Left cardiac atrium (tissue), 4 donors: ENCODE measurements around the gene ARV1. TPM values are rescaled to one million over a fixed set of nuclear protein-coding genes. Genes with fewer than 3 reads are reported as not detected.

ENCODE experiments used
- ATAC-seq, 2 donors: fragments of 200-7000 bp; cut with Tn5 transposase; one replicate each; pipeline ENCODE4 v1.9.1; 2020; ENCODE audit warnings: mild to moderate bottlenecking in 2 of 2, moderate library complexity in 2 of 2
- DNase-seq: peaks from one replicate; pipeline ENCODE4 v3.0.0-alpha.2; 2020
- intact Hi-C, 2 donors: fragments of 100-400 bp; cut with DNase I; formaldehyde crosslinking; loops; one replicate each; pipeline versions ENCODE4 v1.14.1 to v1.15.1; 2022 to 2023
- long read RNA-seq: library from polyadenylated mRNA; unstranded; transcript quantifications from one replicate; pipeline ENCODE4 v2.0.0, GENCODE V29; 2021
- total RNA-seq, 2 donors: library from RNA; stranded (reverse); fragmentation: NEBNext Ultra II Directional; extraction: Animal tissue kit (Norgen Biotek cat#: 25700); gene quantifications; one replicate each; pipeline ENCODE4 v1.2.1, GENCODE V29; 2021
- donor health status: DM: no; HTN: yes; CAD: no.
- donor health status: DM: no; HTN: yes; CAD: no; lungs with severe emphysema.
- donor health status: DM: yes; HTN: yes; CAD: no.
- donor health status: Dilated cardiomyopathy.

Gene ARV1
- total RNA-seq: 10 to 100 TPM; 19.9 to 30.4 TPM
- long read RNA-seq, transcript ARV1-201 (6 exons, 1,335 nt): major isoform, 15 of 16 reads
- long read RNA-seq, partial matches to known transcripts: 0 of 16 reads
- long read RNA-seq, other reads (novel, unspliced or antisense): 1 of 16 reads

GRCh38 chr1:230978491-230979388 lies at the start of gene ARV1, which contains the start of gene TTC13:
TSS of gene ARV1 (plus strand) at chr1:230979094. CDS start at chr1:230979106, 12 bp downstream.
TSS of gene TTC13 (minus strand) at chr1:230978861. CDS start at chr1:230978830, 31 bp downstream.
- intact Hi-C loops: no loop called here
- ATAC-seq: peak; percentile 100
- peak; percentile 100 for DNase-seq

- DNase-seq: no peak
- intact Hi-C loops: no loop called here
- ATAC-seq: no peak
These were observed 47.9 kb upstream of the ARV1 start for GRCh38 chr1:230930986-230931385.

- intact Hi-C loops: no loop called here
- DNase-seq: no peak
- no peak for ATAC-seq
These were observed 43.0 kb upstream of the ARV1 start for GRCh38 chr1:230935852-230936251.

- intact Hi-C loops: no loop called here
- DNase-seq: no peak
- no peak for ATAC-seq
These were observed 42.4 kb upstream of the ARV1 start for GRCh38 chr1:230936475-230936874.

GRCh38 chr1:230937371-230937770 lies 41.5 kb upstream of the ARV1 start:
- DNase-seq (no peak), ATAC-seq (no peak)
- intact Hi-C loops: no loop called here

- intact Hi-C loops: no loop called here
- DNase-seq: no peak
These were observed 39.9 kb upstream of the ARV1 start for GRCh38 chr1:230938924-230939368.

GRCh38 chr1:230939806-230940489 lies 38.9 kb upstream of the ARV1 start:
- intact Hi-C loops: no loop called here
- DNase-seq (no peak), ATAC-seq (no peak)

More at GRCh38 chr1:230938924-230939368, 39.9 kb upstream of the ARV1 start:
- ATAC-seq: no peak

- ATAC-seq (no peak), DNase-seq (no peak)
- intact Hi-C loops: no loop called here
These were observed 38.0 kb upstream of the ARV1 start for GRCh38 chr1:230940848-230941247.

GRCh38 chr1:230943048-230943593 lies 35.8 kb upstream of the ARV1 start:
- ATAC-seq (no peak), DNase-seq (no peak)
- intact Hi-C loops: no loop called here

- DNase-seq (no peak), ATAC-seq (no peak)
- intact Hi-C loops: no loop called here
These were observed 30.6 kb upstream of the ARV1 start for GRCh38 chr1:230948301-230948700.

- ATAC-seq (no peak), DNase-seq (no peak)
- intact Hi-C loops: no loop called here
These were observed 30.0 kb upstream of the ARV1 start for GRCh38 chr1:230948903-230949302.

GRCh38 chr1:230950404-230950803 lies 28.5 kb upstream of the ARV1 start:
- DNase-seq: no peak
- intact Hi-C loops: no loop called here
- no peak for ATAC-seq

GRCh38 chr1:230957580-230957989 lies 21.3 kb upstream of the ARV1 start:
- ATAC-seq: no peak
- DNase-seq: no peak
- intact Hi-C loops: no loop called here

- no peak for ATAC-seq
- DNase-seq: no peak
- intact Hi-C loops: no loop called here
These were observed 20.5 kb upstream of the ARV1 start for GRCh38 chr1:230958370-230958769.

GRCh38 chr1:230964896-230965295 lies 14.0 kb upstream of the ARV1 start:
- ATAC-seq (no peak), DNase-seq (no peak)
- intact Hi-C loops: no loop called here

GRCh38 chr1:230965535-230965934 lies 13.4 kb upstream of the ARV1 start:
- ATAC-seq: no peak
- intact Hi-C loops: no loop called here
- no peak for DNase-seq

- no peak for DNase-seq
- intact Hi-C loops: no loop called here
- ATAC-seq: no peak
These were observed 12.5 kb upstream of the ARV1 start for GRCh38 chr1:230966358-230966873.

GRCh38 chr1:230970432-230970831 lies 8.5 kb upstream of the ARV1 start:
- DNase-seq: no peak
- no peak for ATAC-seq
- intact Hi-C loops: no loop called here

GRCh38 chr1:230971771-230972170 lies 7.1 kb upstream of the ARV1 start:
- intact Hi-C loops: no loop called here
- DNase-seq (no peak), ATAC-seq (no peak)

- ATAC-seq: peak in 1 of 2 donors; percentile 30
- intact Hi-C loops: no loop called here
- DNase-seq: no peak
These were observed 6.0 kb upstream of the ARV1 start for GRCh38 chr1:230972855-230973271.
